Breast epithelium (tissue), 3 donors: ENCODE measurements around the gene CIB4.

Experiments
- CTCF ChIP-seq, 3 donors: fragments of 450-650 bp; IDR thresholded peaks; one replicate each; pipeline ENCODE4 v1.5.1; 2016 to 2017; ENCODE audit warnings: antibody characterized with exemption in 3 of 3, mild to moderate bottlenecking in 3 of 3, moderate library complexity in 3 of 3
- POLR2A ChIP-seq: fragments of 450-650 bp; IDR thresholded peaks from one replicate; pipeline ENCODE4 v1.6.1; 2016; ENCODE audit warnings: antibody characterized with exemption, mild to moderate bottlenecking, moderate library complexity

GRCh38 chr2:26555246-26556133 lies 85.7 kb downstream of the CIB4 start:
- no peak for TF ChIP-seq CTCF (IDR thresholded peaks at IDR 0.05)
- no peak for TF ChIP-seq POLR2A
